CD14-positive monocyte (primary cell): ENCODE results near the gene RDH5. TPM values are rescaled to one million over a fixed set of nuclear protein-coding genes. Genes with fewer than 3 reads are reported as not detected.

Source experiments
- DNase-seq, 3 donors: peaks; one replicate each; pipeline ENCODE4 v3.0.0-alpha.2; 2011 to 2022
- H2AFZ ChIP-seq: 2 replicates; pipeline ENCODE4 v1.6.0; 2012; ENCODE audit warnings: mild to moderate bottlenecking, low read depth, low read length, inconsistent platforms; ENCODE audit not compliant: insufficient read depth, poor library complexity, severe bottlenecking
- H3K27ac ChIP-seq, 2 donors: 1 replicate in 1 of 2; 2 replicates in 1 of 2; pipeline ENCODE4 v1.5.1; 2012 to 2013; ENCODE audit warnings: low read length in 2 of 2, control low read depth in 1 of 2, inconsistent platforms in 1 of 2, low read depth in 1 of 2, mild to moderate bottlenecking in 1 of 2
- H3K27me3 ChIP-seq, 2 donors: one replicate each; pipeline versions ENCODE4 v1.6.0 to v1.6.1; 2011 to 2013; ENCODE audit warnings: low read length in 2 of 2; ENCODE audit not compliant: control insufficient read depth in 2 of 2, insufficient read depth in 2 of 2
- H3K36me3 ChIP-seq, 2 donors: replicated peaks in 1 of 2; 1 replicate in 1 of 2; 2 replicates in 1 of 2; pipeline versions ENCODE4 v1.5.1 to v1.6.1; 2012 to 2013; ENCODE audit warnings: low read length in 2 of 2, control low read depth in 1 of 2, inconsistent platforms in 1 of 2, mild to moderate bottlenecking in 1 of 2; ENCODE audit not compliant: insufficient read depth in 2 of 2, control insufficient read depth in 1 of 2
- H3K4me1 ChIP-seq, 2 donors: 1 replicate in 1 of 2; 2 replicates in 1 of 2; pipeline versions ENCODE4 v1.5.1 to v1.6.1; 2012 to 2013; ENCODE audit warnings: low read length in 2 of 2, control low read depth in 1 of 2, inconsistent platforms in 1 of 2, mild to moderate bottlenecking in 1 of 2, moderate library complexity in 1 of 2; ENCODE audit not compliant: insufficient read depth in 2 of 2, control insufficient read depth in 1 of 2
- H3K4me2 ChIP-seq: replicated peaks from 2 replicates; pipeline ENCODE3; 2012; ENCODE audit warnings: low read length, moderate library complexity, mild to moderate bottlenecking; ENCODE audit not compliant: poor library complexity, severe bottlenecking; ENCODE audit errors: extremely low read depth
- H3K4me3 ChIP-seq, 3 experiments: fragments of 200-600 bp in 1 of 3; sonication (generic) in 1 of 3; replicated peaks in 1 of 3; 1 replicate in 2 of 3; 2 replicates in 1 of 3; pipeline ENCODE4 v1.5.1; 2011 to 2013; ENCODE audit warnings: low read length in 3 of 3, mild to moderate bottlenecking in 3 of 3, control low read depth in 2 of 3, low read depth in 2 of 3, inconsistent platforms in 1 of 3, moderate library complexity in 1 of 3
- H3K79me2 ChIP-seq: 2 replicates; pipeline ENCODE4 v1.6.0; 2012; ENCODE audit warnings: mild to moderate bottlenecking, control low read depth, inconsistent platforms, low read length, moderate library complexity; ENCODE audit not compliant: insufficient read depth
- H3K9ac ChIP-seq: 2 replicates; pipeline ENCODE4 v1.6.0; 2017; ENCODE audit warnings: low read length, mild to moderate bottlenecking; ENCODE audit not compliant: insufficient read depth, poor library complexity, severe bottlenecking
- H3K9me3 ChIP-seq, 2 donors: replicated peaks in 1 of 2; 1 replicate in 1 of 2; 2 replicates in 1 of 2; pipeline versions ENCODE4 v1.5.1 to v1.6.1; 2012 to 2013; ENCODE audit warnings: low read length in 2 of 2, control low read depth in 1 of 2; ENCODE audit not compliant: control insufficient read depth in 1 of 2, insufficient read depth in 1 of 2
- H4K20me1 ChIP-seq: 2 replicates; pipeline ENCODE4 v1.6.0; 2012; ENCODE audit warnings: mild to moderate bottlenecking, low read length, control low read depth, moderate library complexity; ENCODE audit not compliant: insufficient read depth
- H3K27ac Mint-ChIP-seq, 7 donors: one replicate each; pipeline ENCODE4 v1.8.0; 2020; ENCODE audit warnings: mild to moderate bottlenecking in 7 of 7, mixed read lengths in 7 of 7, moderate library complexity in 6 of 7, inconsistent platforms in 2 of 7
- H3K27me3 Mint-ChIP-seq, 3 donors: one replicate each; pipeline ENCODE4 v1.8.0; 2021 to 2022; ENCODE audit warnings: low read depth in 3 of 3, mild to moderate bottlenecking in 3 of 3, mixed read lengths in 3 of 3, moderate library complexity in 3 of 3, inconsistent platforms in 1 of 3
- H3K36me3 Mint-ChIP-seq, 2 donors: one replicate each; pipeline ENCODE4 v1.8.0; 2020; ENCODE audit warnings: mixed read lengths in 2 of 2, inconsistent platforms in 1 of 2, mild to moderate bottlenecking in 1 of 2
- H3K4me1 Mint-ChIP-seq: one replicate; pipeline ENCODE4 v1.8.0; 2020; ENCODE audit warnings: mild to moderate bottlenecking, mixed read lengths
- H3K4me3 Mint-ChIP-seq, 2 donors: one replicate each; pipeline ENCODE4 v1.8.0; 2020; ENCODE audit warnings: mild to moderate bottlenecking in 2 of 2, mixed read lengths in 2 of 2, moderate library complexity in 1 of 2
- H3K9me3 Mint-ChIP-seq, 7 donors: one replicate each; pipeline ENCODE4 v1.8.0; 2020 to 2022; ENCODE audit warnings: mixed read lengths in 7 of 7, mild to moderate bottlenecking in 6 of 7, moderate library complexity in 6 of 7, inconsistent platforms in 2 of 7
- WGBS: methylation state at CpG from one replicate; pipeline ENCODE4 v1.1.5; 2013; ENCODE audit warnings: missing lambda C conversion rate; ENCODE audit not compliant: insufficient coverage; 5-methylcytosine and 5-hydroxymethylcytosine counted together
- intact Hi-C, 2 donors: fragments of 100-400 bp; cut with micrococcal nuclease; formaldehyde crosslinking; loops; one replicate each; pipeline versions ENCODE4 v1.15.0 to v1.15.1; 2023
- polyA plus RNA-seq, 3 donors: library from polyadenylated mRNA; depleted of rRNA in 1 of 3; unstranded in 2 of 3; stranded (reverse) in 1 of 3; fragments of 300-500 nt in 2 of 3; fragments of >200 nt in 1 of 3; fragmentation: Illumina TruSeq in 2 of 3; gene quantifications; 1 replicate in 2 of 3; 2 replicates in 1 of 3; pipeline ENCODE4 v1.2.3, GENCODE V29; 2012 to 2021
- TF ChIP-seq, protein P1 (sequence below): fragments of 200-600 bp; IDR thresholded peaks from one replicate; pipeline ENCODE4 v1.8.0; 2022; ENCODE audit warnings: antibody characterized with exemption, mild to moderate bottlenecking

The RDH5 gene
- polyA plus RNA-seq, 3 donors: 1.2 to 10.4 (median 1.2) TPM

DNA sequence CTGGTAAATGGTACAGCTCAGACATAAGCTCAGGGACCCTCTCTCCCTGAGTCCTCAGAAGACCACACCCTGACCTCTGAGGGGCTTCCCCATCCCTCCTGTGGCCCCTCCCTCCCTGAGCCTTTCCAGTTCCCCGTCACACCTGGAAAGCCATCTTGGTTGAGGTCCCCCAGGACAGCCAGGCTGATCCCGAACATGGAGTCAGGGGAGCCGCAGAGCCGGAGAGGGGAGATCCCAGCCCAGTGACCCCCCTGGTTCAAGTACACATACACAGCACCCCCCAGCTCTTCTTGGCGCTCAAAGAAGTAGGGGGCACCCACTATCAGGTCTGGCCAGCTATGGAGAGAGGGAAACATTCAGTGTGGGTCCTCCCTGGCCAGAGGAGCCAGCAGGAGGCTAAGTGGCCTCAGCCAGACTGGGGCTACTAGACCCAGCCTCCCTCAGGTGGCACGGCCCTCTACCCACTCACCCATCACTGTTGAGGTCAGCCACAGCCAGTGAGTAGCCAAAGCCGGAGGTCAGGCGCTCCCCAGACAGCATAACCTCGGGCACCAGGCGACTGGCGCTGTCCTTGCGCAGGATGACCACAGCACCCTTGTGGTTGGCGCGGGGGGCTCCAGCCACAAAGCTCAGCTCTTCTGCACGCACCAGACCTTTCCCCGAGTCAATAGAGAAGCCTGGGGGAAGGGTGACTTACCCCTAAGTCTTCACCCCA is 21.8 kb upstream of the RDH5 start:
- intact Hi-C loops: no loop called here
- peaks cover 3% of the 10 kb centered on the region in 2 donors for H3K36me3 Mint-ChIP-seq
- peaks cover 0 to 3% of the 10 kb centered on the region in 2 donors for H3K4me1 ChIP-seq
- no peak overlapping the region for H3K27ac Mint-ChIP-seq
- no peaks in the 10 kb centered on the region for H3K79me2 ChIP-seq
- no peaks in the 10 kb centered on the region for H3K27me3 ChIP-seq
- H3K36me3 ChIP-seq: no peaks in the 10 kb centered on the region
- H3K27me3 Mint-ChIP-seq: peaks cover 5 to 11% (median 7%) of the 10 kb centered on the region in 3 donors
- H2AFZ ChIP-seq: no peak overlapping the region
- no peak overlapping the region for H3K4me3 ChIP-seq
- H3K9ac ChIP-seq: no peak overlapping the region
- WGBS: 86% methylated on average over 6 of the region's 16 CpGs
- H3K4me2 ChIP-seq: no peak overlapping the region
- TF ChIP-seq, protein P1, sequence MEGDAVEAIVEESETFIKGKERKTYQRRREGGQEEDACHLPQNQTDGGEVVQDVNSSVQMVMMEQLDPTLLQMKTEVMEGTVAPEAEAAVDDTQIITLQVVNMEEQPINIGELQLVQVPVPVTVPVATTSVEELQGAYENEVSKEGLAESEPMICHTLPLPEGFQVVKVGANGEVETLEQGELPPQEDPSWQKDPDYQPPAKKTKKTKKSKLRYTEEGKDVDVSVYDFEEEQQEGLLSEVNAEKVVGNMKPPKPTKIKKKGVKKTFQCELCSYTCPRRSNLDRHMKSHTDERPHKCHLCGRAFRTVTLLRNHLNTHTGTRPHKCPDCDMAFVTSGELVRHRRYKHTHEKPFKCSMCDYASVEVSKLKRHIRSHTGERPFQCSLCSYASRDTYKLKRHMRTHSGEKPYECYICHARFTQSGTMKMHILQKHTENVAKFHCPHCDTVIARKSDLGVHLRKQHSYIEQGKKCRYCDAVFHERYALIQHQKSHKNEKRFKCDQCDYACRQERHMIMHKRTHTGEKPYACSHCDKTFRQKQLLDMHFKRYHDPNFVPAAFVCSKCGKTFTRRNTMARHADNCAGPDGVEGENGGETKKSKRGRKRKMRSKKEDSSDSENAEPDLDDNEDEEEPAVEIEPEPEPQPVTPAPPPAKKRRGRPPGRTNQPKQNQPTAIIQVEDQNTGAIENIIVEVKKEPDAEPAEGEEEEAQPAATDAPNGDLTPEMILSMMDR: no peak
- no peak overlapping the region for H3K4me3 Mint-ChIP-seq
- no peak overlapping the region for H3K27ac ChIP-seq
- DNase-seq: no peak
- peaks cover 0 to 3% (median 0%) of the 10 kb centered on the region in 7 donors for H3K9me3 Mint-ChIP-seq
- H3K4me1 Mint-ChIP-seq: peaks cover 10% of the 10 kb centered on the region
- no peaks in the 10 kb centered on the region for H3K9me3 ChIP-seq
- H4K20me1 ChIP-seq: no peaks in the 10 kb centered on the region

DNA sequence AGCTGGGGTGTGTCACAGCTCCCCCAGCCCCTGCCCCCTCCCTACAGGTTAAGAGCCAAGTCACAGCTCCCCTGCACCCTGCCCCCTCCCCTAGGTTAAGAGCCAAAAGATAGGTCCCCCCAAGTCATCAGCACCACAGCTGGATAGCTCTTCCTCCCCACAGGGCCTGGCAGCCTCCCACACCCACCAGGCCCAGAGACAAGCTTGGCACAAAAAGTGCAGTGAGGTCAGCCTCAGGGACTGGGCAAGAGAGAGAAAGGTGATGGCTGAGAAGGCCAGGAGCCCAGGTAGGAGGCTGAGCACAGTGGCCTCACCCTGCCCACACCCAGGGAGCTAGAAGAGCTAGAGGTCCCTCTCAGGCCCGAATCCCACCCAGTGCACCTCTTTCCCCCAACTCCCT is 21.2 kb upstream of the RDH5 start:
- no CpG with 5 or more reads among the region's 1 CpG for WGBS

More for the DNA sequence above, 21.2 kb upstream of the RDH5 start:
- H3K9me3 ChIP-seq: no peaks in the 10 kb centered on the region
- no peak overlapping the region for H3K27ac ChIP-seq
- Mint-ChIP-seq H3K27ac (no peak overlapping the region), H3K27me3 (peaks cover 5 to 11% (median 10%) of the 10 kb centered on the region in 3 donors), H3K36me3 (peaks cover 3% of the 10 kb centered on the region in 2 donors), H3K4me1 (peaks cover 10% of the 10 kb centered on the region), H3K4me3 (no peak overlapping the region), H3K9me3 (peaks cover 0 to 3% (median 0%) of the 10 kb centered on the region in 7 donors)
- H2AFZ ChIP-seq: no peak overlapping the region
- no peak overlapping the region for H3K9ac ChIP-seq
- no peak overlapping the region for H3K4me2 ChIP-seq
- H4K20me1 ChIP-seq: no peaks in the 10 kb centered on the region
- no peak overlapping the region for H3K4me3 ChIP-seq
- H3K4me1 ChIP-seq: peaks cover 0 to 3% of the 10 kb centered on the region in 2 donors
- TF ChIP-seq, protein P1: no peak
- H3K27me3 ChIP-seq: no peaks in the 10 kb centered on the region
- intact Hi-C loops: no loop called here
- DNase-seq: no peak
- no peaks in the 10 kb centered on the region for H3K79me2 ChIP-seq
- H3K36me3 ChIP-seq: no peaks in the 10 kb centered on the region
